Astrocyte (in vitro differentiated cells and primary cell): ENCODE data around the gene FHIT. TPM values are rescaled to one million over a fixed set of nuclear protein-coding genes. Genes with fewer than 3 reads are reported as not detected.

ENCODE experiments used
- DNase-seq: peaks from one replicate; pipeline ENCODE4 v3.0.0-alpha.2; 2010; ENCODE audit warnings: low read depth
- FAIRE-seq: peaks from 2 replicates; lab custom pipeline; 2011; peaks lifted over from hg19 to GRCh38; lab: Jason Lieb, UNC
- H2AFZ ChIP-seq: 2 replicates; pipeline ENCODE4 v1.6.0; 2012; ENCODE audit warnings: low read depth, low read length, inconsistent platforms
- H3K27ac ChIP-seq: 2 replicates; pipeline ENCODE4 v1.5.1; 2011; ENCODE audit warnings: low read depth, low read length, inconsistent platforms
- H3K27me3 ChIP-seq: 2 replicates; pipeline ENCODE4 v1.6.0; 2011; ENCODE audit warnings: low read length, inconsistent platforms; ENCODE audit not compliant: insufficient read depth
- H3K36me3 ChIP-seq: 2 replicates; pipeline ENCODE4 v1.5.1; 2011; ENCODE audit warnings: low read length, inconsistent platforms; ENCODE audit not compliant: insufficient read depth
- H3K4me1 ChIP-seq: 2 replicates; pipeline ENCODE4 v1.5.1; 2011; ENCODE audit warnings: low read length, inconsistent platforms; ENCODE audit not compliant: insufficient read depth
- H3K4me2 ChIP-seq: 2 replicates; pipeline ENCODE4 v1.6.0; 2012; ENCODE audit warnings: low read length, inconsistent platforms
- H3K4me3 ChIP-seq: 2 replicates; pipeline ENCODE4 v1.5.1; 2011; ENCODE audit warnings: low read depth, mild to moderate bottlenecking, low read length, inconsistent platforms; ENCODE audit not compliant: insufficient read depth
- H3K79me2 ChIP-seq: 2 replicates; pipeline ENCODE4 v1.6.0; 2012; ENCODE audit warnings: mild to moderate bottlenecking, low read length, inconsistent platforms; ENCODE audit not compliant: insufficient read depth
- H3K9ac ChIP-seq: 2 replicates; pipeline ENCODE4 v1.6.0; 2012; ENCODE audit warnings: mild to moderate bottlenecking, low read length, inconsistent platforms
- H3K9me3 ChIP-seq: 2 replicates; pipeline ENCODE4 v1.5.1; 2012; ENCODE audit warnings: low read depth, mild to moderate bottlenecking, low read length, inconsistent platforms; ENCODE audit not compliant: insufficient read depth
- H4K20me1 ChIP-seq: 2 replicates; pipeline ENCODE4 v1.6.0; 2012; ENCODE audit warnings: low read length, inconsistent platforms; ENCODE audit not compliant: insufficient read depth
- H3K27ac Mint-ChIP-seq: one replicate; pipeline ENCODE4 v1.8.0; 2021; ENCODE audit warnings: mild to moderate bottlenecking, mixed read lengths; ENCODE audit not compliant: unreplicated experiment
- H3K27me3 Mint-ChIP-seq: one replicate; pipeline ENCODE4 v1.8.0; 2021; ENCODE audit warnings: low read depth, mixed read lengths; ENCODE audit not compliant: unreplicated experiment
- H3K36me3 Mint-ChIP-seq: one replicate; pipeline ENCODE4 v1.8.0; 2021; ENCODE audit warnings: low read depth, mixed read lengths; ENCODE audit not compliant: unreplicated experiment
- H3K4me1 Mint-ChIP-seq: one replicate; pipeline ENCODE4 v1.8.0; 2021; ENCODE audit warnings: low read depth, mixed read lengths; ENCODE audit not compliant: unreplicated experiment
- H3K4me3 Mint-ChIP-seq: one replicate; pipeline ENCODE4 v1.8.0; 2021; ENCODE audit warnings: mild to moderate bottlenecking, moderate library complexity, mixed read lengths; ENCODE audit not compliant: unreplicated experiment
- H3K9me3 Mint-ChIP-seq: one replicate; pipeline ENCODE4 v1.8.0; 2021; ENCODE audit warnings: mild to moderate bottlenecking, mixed read lengths; ENCODE audit not compliant: unreplicated experiment
- EZH2 ChIP-seq: IDR thresholded peaks from 2 replicates; pipeline ENCODE4 v1.6.1; 2012; ENCODE audit warnings: mild to moderate bottlenecking, low read length, inconsistent platforms; ENCODE audit not compliant: insufficient read depth
- total RNA-seq: library from RNA; stranded (reverse); gene quantifications from 2 replicates; pipeline ENCODE4 v1.2.1, GENCODE V29; 2021
- TF ChIP-seq, protein P1 (sequence below): IDR thresholded peaks from 2 replicates; pipeline ENCODE4 v1.5.1; 2011; ENCODE audit warnings: low read depth, mild to moderate bottlenecking, inconsistent platforms, low read length, moderate library complexity; ENCODE audit not compliant: insufficient read depth

The FHIT gene
- total RNA-seq, 1 donor from 2014 or later, result 6.7 TPM

DNA sequence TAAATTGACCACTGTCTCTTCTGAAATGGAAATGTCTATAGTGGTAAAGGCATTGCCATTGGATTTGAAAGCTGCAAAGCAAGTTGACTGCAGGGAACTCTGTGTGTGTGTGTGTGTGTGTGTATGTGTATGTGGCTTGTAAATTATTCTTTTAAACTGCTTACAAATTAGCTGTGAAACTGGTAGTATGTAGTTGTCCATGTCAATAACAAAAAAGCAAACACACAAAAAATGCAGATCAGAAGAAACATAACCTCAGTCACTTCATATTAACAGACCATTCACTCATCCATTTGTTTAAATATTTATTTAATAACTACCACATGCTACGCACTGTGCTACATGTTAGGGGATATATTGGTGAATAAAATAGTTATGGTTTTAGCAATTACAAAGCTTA, 837.7 kb downstream of the FHIT start:
- H3K4me3 ChIP-seq, result no peak overlapping the region
- no peaks in the 10 kb centered on the region for H3K79me2 ChIP-seq
- no peaks in the 10 kb centered on the region for H3K9me3 ChIP-seq
- H2AFZ ChIP-seq, result no peak overlapping the region
- Mint-ChIP-seq H3K4me1 (no peaks in the 10 kb centered on the region), H3K27ac (no peak overlapping the region), H3K4me3 (no peak overlapping the region), H3K36me3 (no peaks in the 10 kb centered on the region), H3K27me3 (no peaks in the 10 kb centered on the region), H3K9me3 (no peaks in the 10 kb centered on the region)
- no peaks in the 10 kb centered on the region for H3K4me1 ChIP-seq
- no peaks in the 10 kb centered on the region for H4K20me1 ChIP-seq
- no peak overlapping the region for H3K4me2 ChIP-seq
- no peaks in the 10 kb centered on the region for H3K27me3 ChIP-seq
- H3K9ac ChIP-seq, result no peak overlapping the region
- no peaks in the 10 kb centered on the region for H3K36me3 ChIP-seq
- FAIRE-seq (no peak), DNase-seq (no peak)
- TF ChIP-seq EZH2, result no peak
- TF ChIP-seq, protein P1, sequence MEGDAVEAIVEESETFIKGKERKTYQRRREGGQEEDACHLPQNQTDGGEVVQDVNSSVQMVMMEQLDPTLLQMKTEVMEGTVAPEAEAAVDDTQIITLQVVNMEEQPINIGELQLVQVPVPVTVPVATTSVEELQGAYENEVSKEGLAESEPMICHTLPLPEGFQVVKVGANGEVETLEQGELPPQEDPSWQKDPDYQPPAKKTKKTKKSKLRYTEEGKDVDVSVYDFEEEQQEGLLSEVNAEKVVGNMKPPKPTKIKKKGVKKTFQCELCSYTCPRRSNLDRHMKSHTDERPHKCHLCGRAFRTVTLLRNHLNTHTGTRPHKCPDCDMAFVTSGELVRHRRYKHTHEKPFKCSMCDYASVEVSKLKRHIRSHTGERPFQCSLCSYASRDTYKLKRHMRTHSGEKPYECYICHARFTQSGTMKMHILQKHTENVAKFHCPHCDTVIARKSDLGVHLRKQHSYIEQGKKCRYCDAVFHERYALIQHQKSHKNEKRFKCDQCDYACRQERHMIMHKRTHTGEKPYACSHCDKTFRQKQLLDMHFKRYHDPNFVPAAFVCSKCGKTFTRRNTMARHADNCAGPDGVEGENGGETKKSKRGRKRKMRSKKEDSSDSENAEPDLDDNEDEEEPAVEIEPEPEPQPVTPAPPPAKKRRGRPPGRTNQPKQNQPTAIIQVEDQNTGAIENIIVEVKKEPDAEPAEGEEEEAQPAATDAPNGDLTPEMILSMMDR, result no peak
- no peak overlapping the region for H3K27ac ChIP-seq

DNA sequence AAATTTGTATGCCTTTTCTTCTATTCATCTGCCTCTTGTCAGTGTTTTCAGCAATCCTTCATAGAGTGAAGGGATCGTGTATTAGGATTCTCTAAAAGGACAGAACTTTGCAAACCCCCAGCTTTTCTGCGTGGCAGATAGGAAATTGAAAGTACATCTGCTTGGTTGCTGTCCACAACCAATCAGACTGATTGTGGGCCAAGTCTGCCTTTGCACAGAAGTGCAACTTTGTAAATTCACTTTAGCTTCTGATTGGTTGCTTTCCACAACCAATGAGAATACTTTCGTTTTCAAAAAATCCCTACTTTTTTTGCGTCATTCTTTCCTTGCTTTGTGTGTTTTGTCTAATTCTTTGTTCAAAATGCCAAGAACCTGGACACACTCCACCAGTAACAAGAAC, 847.4 kb downstream of the FHIT start:
- Histone ChIP-seq H3K9me3 (no peaks in the 10 kb centered on the region), H2AFZ (no peak overlapping the region), H3K79me2 (no peaks in the 10 kb centered on the region), H3K4me1 (no peaks in the 10 kb centered on the region), H3K9ac (no peak overlapping the region), H3K27me3 (no peaks in the 10 kb centered on the region), H3K4me2 (no peak overlapping the region), H3K27ac (no peak overlapping the region), H3K36me3 (no peaks in the 10 kb centered on the region), H3K4me3 (no peak overlapping the region), H4K20me1 (no peaks in the 10 kb centered on the region)
- DNase-seq (no peak), FAIRE-seq (no peak)
- Mint-ChIP-seq H3K36me3 (no peaks in the 10 kb centered on the region), H3K4me1 (peaks cover 6% of the 10 kb centered on the region), H3K27ac (no peak overlapping the region), H3K9me3 (peaks cover 7% of the 10 kb centered on the region), H3K4me3 (no peak overlapping the region), H3K27me3 (no peaks in the 10 kb centered on the region)
- TF ChIP-seq, protein P1, result no peak
- TF ChIP-seq EZH2, result no peak

DNA sequence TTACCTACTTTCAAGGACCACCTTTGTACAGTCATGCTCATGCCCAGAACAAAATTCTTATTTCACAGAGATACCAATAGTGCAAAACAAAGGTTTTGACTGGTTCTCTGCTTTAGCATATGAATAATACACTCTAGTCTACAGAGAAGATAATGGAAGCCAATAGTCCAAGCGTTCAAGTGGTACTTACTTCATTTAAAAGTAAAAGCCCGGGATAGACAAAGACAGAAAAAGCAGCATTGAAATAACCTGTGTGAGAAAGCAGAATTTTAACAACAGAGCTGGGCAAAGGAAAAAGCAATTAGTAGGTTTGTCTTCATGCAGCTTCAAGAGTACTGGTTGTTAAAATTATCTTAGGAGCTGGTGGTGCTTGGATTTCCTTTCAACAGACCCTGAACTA, 848.3 kb downstream of the FHIT start:
- peaks cover 6% of the 10 kb centered on the region for H3K4me1 Mint-ChIP-seq
- peaks cover under 1% of the 10 kb centered on the region for H3K9me3 ChIP-seq
- no peaks in the 10 kb centered on the region for H3K36me3 Mint-ChIP-seq
- H3K4me1 ChIP-seq, result no peaks in the 10 kb centered on the region
- FAIRE-seq (no peak), DNase-seq (no peak)
- no peak overlapping the region for H2AFZ ChIP-seq
- H3K27me3 ChIP-seq, result no peaks in the 10 kb centered on the region
- peaks cover 7% of the 10 kb centered on the region for H3K9me3 Mint-ChIP-seq
- H3K27ac Mint-ChIP-seq, result no peak overlapping the region
- no peak for TF ChIP-seq EZH2
- TF ChIP-seq, protein P1, result no peak
- H4K20me1 ChIP-seq, result no peaks in the 10 kb centered on the region
- no peak overlapping the region for H3K27ac ChIP-seq
- H3K4me3 ChIP-seq, result no peak overlapping the region
- H3K4me3 Mint-ChIP-seq, result no peak overlapping the region
- no peaks in the 10 kb centered on the region for H3K27me3 Mint-ChIP-seq
- no peaks in the 10 kb centered on the region for H3K79me2 ChIP-seq
- H3K36me3 ChIP-seq, result no peaks in the 10 kb centered on the region
- no peak overlapping the region for H3K4me2 ChIP-seq
- no peak overlapping the region for H3K9ac ChIP-seq
